ENCODE data around the gene COL23A1.

COL23A1 gene

GRCh38 chr5:178327446-178327845, 262.7 kb downstream of the COL23A1 start:
- no peak for TF ChIP-seq CTCF (IDR thresholded peaks at IDR 0.05)
- H3K36me3 ChIP-seq: no peaks in the 10 kb centered on the region
- H3K27me3 ChIP-seq: no peaks in the 10 kb centered on the region
- no peak overlapping the region for H3K4me3 ChIP-seq (ENCODE audit: low read depth in 1 of 2, low read length in 1 of 2)
- peaks cover 28 to 31% of the 10 kb centered on the region in 2 experiments for H3K4me1 ChIP-seq (ENCODE audit: control insufficient read depth in 1 of 2, insufficient read depth in 1 of 2, low read depth in 1 of 2, low read length in 1 of 2)
- H3K27ac ChIP-seq: no peak overlapping the region
- H3K9me3 ChIP-seq: no peaks in the 10 kb centered on the region

GRCh38 chr5:178326374-178326715, 263.8 kb downstream of the COL23A1 start:
- peaks cover 28 to 30% of the 10 kb centered on the region in 2 experiments for H3K4me1 ChIP-seq (ENCODE audit: control insufficient read depth in 1 of 2, insufficient read depth in 1 of 2, low read depth in 1 of 2, low read length in 1 of 2)
- no peak overlapping the region for H3K4me3 ChIP-seq (ENCODE audit: low read depth in 1 of 2, low read length in 1 of 2)

GRCh38 chr5:178325679-178326373, 264.4 kb downstream of the COL23A1 start:
- Histone ChIP-seq H3K9me3 (no peaks in the 10 kb centered on the region), H3K4me3 (ENCODE audit: low read depth in 1 of 2, low read length in 1 of 2) (no peak overlapping the region), H3K36me3 (no peaks in the 10 kb centered on the region), H3K4me1 (ENCODE audit: control insufficient read depth in 1 of 2, insufficient read depth in 1 of 2, low read depth in 1 of 2, low read length in 1 of 2) (peaks cover 25% of the 10 kb centered on the region in 2 experiments), H3K27ac (no peak overlapping the region), H3K27me3 (no peaks in the 10 kb centered on the region)
- no peak for TF ChIP-seq CTCF (IDR thresholded peaks at IDR 0.05)

More at GRCh38 chr5:178326374-178326715, 263.8 kb downstream of the COL23A1 start:
- H3K36me3 ChIP-seq: no peaks in the 10 kb centered on the region
- H3K27ac ChIP-seq: no peak overlapping the region
- TF ChIP-seq CTCF (IDR thresholded peaks at IDR 0.05): no peak
- no peaks in the 10 kb centered on the region for H3K9me3 ChIP-seq
- no peaks in the 10 kb centered on the region for H3K27me3 ChIP-seq

- no peaks in the 10 kb centered on the region for H3K9me3 ChIP-seq
- H3K4me3 ChIP-seq (ENCODE audit: low read depth in 1 of 2, low read length in 1 of 2): no peak overlapping the region
- TF ChIP-seq CTCF (IDR thresholded peaks at IDR 0.05): no peak
- no peak overlapping the region for H3K27ac ChIP-seq
- H3K36me3 ChIP-seq: no peaks in the 10 kb centered on the region
- no peaks in the 10 kb centered on the region for H3K27me3 ChIP-seq
- peaks cover 20 to 22% of the 10 kb centered on the region in 2 experiments for H3K4me1 ChIP-seq (ENCODE audit: control insufficient read depth in 1 of 2, insufficient read depth in 1 of 2, low read depth in 1 of 2, low read length in 1 of 2)
Observed at GRCh38 chr5:178325311-178325678, 264.9 kb downstream of the COL23A1 start.

GRCh38 chr5:178324481-178325310, 265.5 kb downstream of the COL23A1 start:
- H3K27ac ChIP-seq: no peak overlapping the region
- TF ChIP-seq CTCF (IDR thresholded peaks at IDR 0.05): no peak
- H3K27me3 ChIP-seq: no peaks in the 10 kb centered on the region
- H3K36me3 ChIP-seq: no peaks in the 10 kb centered on the region
- no peaks in the 10 kb centered on the region for H3K9me3 ChIP-seq
- no peak overlapping the region for H3K4me3 ChIP-seq (ENCODE audit: low read depth in 1 of 2, low read length in 1 of 2)
- H3K4me1 ChIP-seq (ENCODE audit: control insufficient read depth in 1 of 2, insufficient read depth in 1 of 2, low read depth in 1 of 2, low read length in 1 of 2): peaks cover 18 to 22% of the 10 kb centered on the region in 2 experiments

All from neutrophil (primary cell).